GM19193 (cell line): Measurements from ENCODE around the gene SRPX.

Source experiments
- POLR2A ChIP-seq: IDR thresholded peaks from 4 replicates; pipeline ENCODE4 v1.6.1; 2011; ENCODE audit not compliant: insufficient read depth, insufficient read length; ENCODE audit errors: extremely low read depth

SRPX gene

GRCh38 chrX:38124000-38124399 lies 96.7 kb downstream of the SRPX start:
- no peak for TF ChIP-seq POLR2A

- TF ChIP-seq POLR2A: no peak
Measured at GRCh38 chrX:38117485-38117884, 103.2 kb downstream of the SRPX start.

- TF ChIP-seq POLR2A: no peak
Measured at GRCh38 chrX:38116706-38117105, 104.0 kb downstream of the SRPX start.

GRCh38 chrX:38112566-38112965 lies 108.1 kb downstream of the SRPX start:
- no peak for TF ChIP-seq POLR2A

GRCh38 chrX:38111196-38111595 lies 109.5 kb downstream of the SRPX start:
- no peak for TF ChIP-seq POLR2A

- TF ChIP-seq POLR2A: no peak
Measured at GRCh38 chrX:38110231-38110630, 110.4 kb downstream of the SRPX start.

- TF ChIP-seq POLR2A: no peak
Measured at GRCh38 chrX:38109042-38109898, 111.4 kb downstream of the SRPX start.

- no peak for TF ChIP-seq POLR2A
Measured at GRCh38 chrX:38108364-38108763, 112.3 kb downstream of the SRPX start.

GRCh38 chrX:38106991-38107655 lies 113.5 kb downstream of the SRPX start:
- TF ChIP-seq POLR2A: no peak

- no peak for TF ChIP-seq POLR2A
Measured at GRCh38 chrX:38105216-38105725, 115.4 kb downstream of the SRPX start.

- TF ChIP-seq POLR2A: no peak
Measured at GRCh38 chrX:38103857-38104812, 116.5 kb downstream of the SRPX start.

GRCh38 chrX:38102875-38103274 lies 117.8 kb downstream of the SRPX start:
- TF ChIP-seq POLR2A: no peak

- no peak for TF ChIP-seq POLR2A
Measured at GRCh38 chrX:38102240-38102639, 118.4 kb downstream of the SRPX start.

GRCh38 chrX:38099688-38100087 lies 121.0 kb downstream of the SRPX start:
- no peak for TF ChIP-seq POLR2A
